ENCODE measurements around the gene AXIN1.

AXIN1 gene

GRCh38 chr16:325375-326145, 27.0 kb downstream of the AXIN1 start:
- DNase-seq = peak; percentile 16

GRCh38 chr16:324451-325334, 27.8 kb downstream of the AXIN1 start:
- DNase-seq = no peak

GRCh38 chr16:324201-324450, 28.4 kb downstream of the AXIN1 start:
- no peak for DNase-seq

- DNase-seq = no peak
Measured at GRCh38 chr16:322476-323143, 29.9 kb downstream of the AXIN1 start.

GRCh38 chr16:321532-321931, 31.0 kb downstream of the AXIN1 start:
- no peak for DNase-seq

GRCh38 chr16:320206-320605, 32.3 kb downstream of the AXIN1 start:
- no peak for DNase-seq

GRCh38 chr16:318628-319027, 33.9 kb downstream of the AXIN1 start:
- DNase-seq = no peak

GRCh38 chr16:317583-317982, 34.9 kb downstream of the AXIN1 start:
- no peak for DNase-seq

GRCh38 chr16:316741-317464, 35.6 kb downstream of the AXIN1 start:
- no peak for DNase-seq

GRCh38 chr16:314795-315299, 37.7 kb downstream of the AXIN1 start:
- no peak for DNase-seq

- DNase-seq = no peak
Measured at GRCh38 chr16:314351-314750, 38.2 kb downstream of the AXIN1 start.

GRCh38 chr16:311725-312124, 40.8 kb downstream of the AXIN1 start:
- no peak for DNase-seq

- DNase-seq = no peak
Measured at GRCh38 chr16:309476-309875, 43.0 kb downstream of the AXIN1 start.

- no peak for DNase-seq
Measured at GRCh38 chr16:307691-308312, 44.7 kb downstream of the AXIN1 start.

GRCh38 chr16:306911-307370, 45.6 kb downstream of the AXIN1 start:
- DNase-seq = no peak

GRCh38 chr16:305916-306626, 46.5 kb downstream of the AXIN1 start:
- DNase-seq = no peak

GRCh38 chr16:303760-304505, 48.6 kb downstream of the AXIN1 start:
- DNase-seq = peak; percentile 30

- no peak for DNase-seq
Measured at GRCh38 chr16:301950-302349, 50.6 kb downstream of the AXIN1 start.

- no peak for DNase-seq
Measured at GRCh38 chr16:301235-301634, 51.3 kb downstream of the AXIN1 start.

- no peak for DNase-seq
Measured at GRCh38 chr16:297832-298231, 54.7 kb downstream of the AXIN1 start.
